GM12878 (cell line): ENCODE results near the gene UIMC1. TPM values are rescaled to one million over a fixed set of nuclear protein-coding genes. Genes with fewer than 3 reads are reported as not detected.

Experiments used
- ATAC-seq: fragments of 200-7000 bp; cut with Tn5 transposase; 3 replicates; pipeline ENCODE4 v1.9.1; 2020; ENCODE audit warnings: mild to moderate bottlenecking, moderate library complexity
- BruUV-seq: library from RNA; stranded (reverse); fragments of 400-500 nt; replicated peaks from 2 replicates; lab custom pipeline; 2021; lab: Mats Ljungman, UMichigan
- CTCF ChIA-PET: fragments of 300-600 bp; sonication (Branson Sonifier 250); formaldehyde crosslinking; extraction: SDS; loops from one replicate; lab custom pipeline; 2021; ENCODE audit warnings: inconsistent platforms; lab: Yijun Ruan, JAX
- POLR2A ChIA-PET: fragments of 350-600 bp; formaldehyde crosslinking; extraction: SDS; loops from one replicate; lab custom pipeline; 2021; ENCODE audit warnings: inconsistent platforms; lab: Charles Lee
- RAD21 ChIA-PET: fragments of 300-600 bp; sonication (Branson Sonifier 250); formaldehyde crosslinking; loops from one replicate; lab custom pipeline; 2023; ENCODE audit warnings: antibody characterized with exemption; ENCODE audit not compliant: unreplicated experiment; lab: Charles Lee
- SMC1A ChIA-PET: fragments of 300-600 bp; sonication (Branson Sonifier 250); formaldehyde crosslinking; loops from one replicate; lab custom pipeline; 2023; ENCODE audit not compliant: unreplicated experiment, uncharacterized antibody; lab: Charles Lee
- DNase-seq: peaks from one replicate; pipeline ENCODE4 v3.0.0-alpha.2; 2011; ENCODE audit warnings: low read depth, low spot score
- FAIRE-seq: peaks from 3 replicates; lab custom pipeline; 2011; peaks lifted over from hg19 to GRCh38; lab: Jason Lieb, UNC
- H2AFZ ChIP-seq: 2 replicates; pipeline ENCODE4 v1.6.0; 2011; ENCODE audit warnings: low read depth, low read length, control low read depth; ENCODE audit not compliant: control insufficient read depth
- H3K27ac ChIP-seq: 2 replicates; pipeline ENCODE4 v1.5.1; 2011; ENCODE audit warnings: control low read depth; ENCODE audit not compliant: control insufficient read depth, insufficient read depth
- H3K27me3 ChIP-seq, 2 experiments: replicated peaks in 1 of 2; 2 replicates each; pipeline versions ENCODE4 v1.6.0 to v1.6.1; 2011; ENCODE audit warnings: low read length in 1 of 2; ENCODE audit not compliant: control insufficient read depth in 2 of 2, insufficient read depth in 2 of 2
- H3K36me3 ChIP-seq, 2 experiments: 2 replicates each; pipeline ENCODE4 v1.5.1; 2011; ENCODE audit warnings: low read length in 1 of 2; ENCODE audit not compliant: control insufficient read depth in 2 of 2, insufficient read depth in 2 of 2
- H3K4me1 ChIP-seq: 2 replicates; pipeline ENCODE4 v1.6.1; 2011; ENCODE audit warnings: mild to moderate bottlenecking, low read length, moderate library complexity, mixed read lengths; ENCODE audit not compliant: control insufficient read depth, insufficient read depth
- H3K4me2 ChIP-seq: 2 replicates; pipeline ENCODE4 v1.6.0; 2011; ENCODE audit warnings: control low read depth; ENCODE audit not compliant: control insufficient read depth, insufficient read depth
- H3K4me3 ChIP-seq: fragments of 200-600 bp; sonication (generic); 2 replicates; pipeline ENCODE4 v1.5.1; 2016
- H3K79me2 ChIP-seq: 2 replicates; pipeline ENCODE4 v1.6.0; 2011; ENCODE audit warnings: low read length; ENCODE audit not compliant: control insufficient read depth, insufficient read depth
- H3K9ac ChIP-seq: 2 replicates; pipeline ENCODE4 v1.8.0; 2011; ENCODE audit warnings: low read length, control low read depth, mixed read lengths; ENCODE audit not compliant: control insufficient read depth, insufficient read depth
- H3K9me3 ChIP-seq: replicated peaks from 3 replicates; pipeline ENCODE4 v1.5.1; 2011; ENCODE audit warnings: mild to moderate bottlenecking, low read length; ENCODE audit not compliant: control insufficient read depth, insufficient read depth
- H4K20me1 ChIP-seq: 2 replicates; pipeline ENCODE4 v1.6.0; 2011; ENCODE audit not compliant: control insufficient read depth, insufficient read depth
- FOXK2 ChIP-seq: fragments of 450-650 bp; IDR thresholded peaks from 2 replicates; pipeline ENCODE4 v1.6.1; 2017; ENCODE audit warnings: mild to moderate bottlenecking, moderate library complexity
- HCFC1 ChIP-seq: fragments of 150-350 bp; IDR thresholded peaks from 2 replicates; pipeline ENCODE4 v1.6.1; 2014; ENCODE audit warnings: low read length
- HDAC2 ChIP-seq: fragments of 200-600 bp; sonication (generic); IDR thresholded peaks from 2 replicates; pipeline ENCODE4 v1.6.1; 2017
- MTA3 ChIP-seq: IDR thresholded peaks from 2 replicates; pipeline ENCODE4 v1.6.1; 2012; ENCODE audit warnings: low read length, inconsistent platforms, borderline replicate concordance
- MYC ChIP-seq: IDR thresholded peaks from 2 replicates; pipeline ENCODE4 v1.6.1; 2011; ENCODE audit warnings: mild to moderate bottlenecking, low read length, moderate library complexity, inconsistent platforms; ENCODE audit not compliant: insufficient read depth, insufficient replicate concordance, insufficient read length, severe bottlenecking
- NR2C1 ChIP-seq: fragments of 450-650 bp; IDR thresholded peaks from 2 replicates; pipeline ENCODE4 v1.6.1; 2017; ENCODE audit warnings: antibody characterized with exemption, mild to moderate bottlenecking, moderate library complexity
- PAX5 ChIP-seq: IDR thresholded peaks from 2 replicates; pipeline ENCODE4 v1.6.1; 2011; ENCODE audit warnings: low read depth, low read length, borderline replicate concordance
- POU2F2 ChIP-seq: IDR thresholded peaks from 3 replicates; pipeline ENCODE4 v1.6.1; 2011; ENCODE audit warnings: low read depth, mild to moderate bottlenecking, low read length, borderline replicate concordance
- ZNF207 ChIP-seq: fragments of 450-650 bp; IDR thresholded peaks from 2 replicates; pipeline ENCODE4 v1.6.1; 2014; ENCODE audit warnings: antibody characterized with exemption, mild to moderate bottlenecking, borderline replicate concordance
- WGBS: methylation state at CpG from one replicate; pipeline ENCODE4 v1.1.6; 2016; ENCODE audit warnings: low lambda C conversion rate; ENCODE audit not compliant: insufficient replicate concordance, insufficient coverage; ENCODE audit errors: missing lambda C conversion rate; 5-methylcytosine and 5-hydroxymethylcytosine counted together
- in situ Hi-C: fragments of 300-500 bp; cut with MboI; formaldehyde crosslinking; loops from 9 replicates; pipeline ENCODE4 v1.14.3; 2018; ENCODE audit warnings: mixed read lengths
- intact Hi-C: fragments of 100-400 bp; cut with micrococcal nuclease; formaldehyde crosslinking; loops from one replicate; pipeline ENCODE4 v1.14.2; 2022; ENCODE audit not compliant: unreplicated experiment
- polyA plus RNA-seq, 11 experiments: library from polyadenylated mRNA; depleted of rRNA in 4 of 11; unstranded in 6 of 11; stranded (reverse) in 5 of 11; fragments of >200 nt; fragmentation: Nextera tagmentation in 4 of 11; fragmentation: Illumina TruSeq in 1 of 11; extraction: Ambion mirVana in 4 of 11; extraction: Trizol in 1 of 11; gene quantifications; 1 replicate in 1 of 11; 2 replicates in 10 of 11; pipeline versions ENCODE4 v1.2.1 to v1.2.3, GENCODE V29; 2011 to 2016; ENCODE audit warnings: inconsistent platforms in 2 of 11, missing spikeins in 2 of 11, low read depth in 1 of 11
- total RNA-seq, 4 experiments: library from RNA; depleted of rRNA in 3 of 4; stranded (reverse); fragments of >200 nt in 3 of 4; fragmentation: Illumina TruSeq in 1 of 4; extraction: Trizol in 1 of 4; gene quantifications; 2 replicates each; pipeline versions ENCODE4 v1.2.1 to v1.2.3, GENCODE V29; 2013 to 2021
- TF ChIP-seq, protein P1 (sequence below): fragments of 450-650 bp; IDR thresholded peaks from 2 replicates; pipeline ENCODE4 v1.6.1; 2017; ENCODE audit warnings: mild to moderate bottlenecking, low read depth, inconsistent platforms; ENCODE audit not compliant: poor library complexity, severe bottlenecking
- TF ChIP-seq, protein P2 (sequence below): fragments of 450-650 bp; formaldehyde crosslinking; IDR thresholded peaks from 2 replicates; pipeline ENCODE4 v1.4.0; 2020; ENCODE audit warnings: mild to moderate bottlenecking, moderate library complexity
- TF ChIP-seq, protein P3 (sequence below): IDR thresholded peaks from 2 replicates; pipeline ENCODE4 v1.6.1; 2012; ENCODE audit warnings: improper control_type of control experiment, low read depth, low read length; ENCODE audit not compliant: insufficient replicate concordance

Gene UIMC1
- total and polyA plus RNA-seq, 10 of the 15 experiments (the other 5 are each of a cell fraction or from before 2014, with no cell fraction given) = 16.2 to 51.4 (median 32.7) TPM

DNA sequence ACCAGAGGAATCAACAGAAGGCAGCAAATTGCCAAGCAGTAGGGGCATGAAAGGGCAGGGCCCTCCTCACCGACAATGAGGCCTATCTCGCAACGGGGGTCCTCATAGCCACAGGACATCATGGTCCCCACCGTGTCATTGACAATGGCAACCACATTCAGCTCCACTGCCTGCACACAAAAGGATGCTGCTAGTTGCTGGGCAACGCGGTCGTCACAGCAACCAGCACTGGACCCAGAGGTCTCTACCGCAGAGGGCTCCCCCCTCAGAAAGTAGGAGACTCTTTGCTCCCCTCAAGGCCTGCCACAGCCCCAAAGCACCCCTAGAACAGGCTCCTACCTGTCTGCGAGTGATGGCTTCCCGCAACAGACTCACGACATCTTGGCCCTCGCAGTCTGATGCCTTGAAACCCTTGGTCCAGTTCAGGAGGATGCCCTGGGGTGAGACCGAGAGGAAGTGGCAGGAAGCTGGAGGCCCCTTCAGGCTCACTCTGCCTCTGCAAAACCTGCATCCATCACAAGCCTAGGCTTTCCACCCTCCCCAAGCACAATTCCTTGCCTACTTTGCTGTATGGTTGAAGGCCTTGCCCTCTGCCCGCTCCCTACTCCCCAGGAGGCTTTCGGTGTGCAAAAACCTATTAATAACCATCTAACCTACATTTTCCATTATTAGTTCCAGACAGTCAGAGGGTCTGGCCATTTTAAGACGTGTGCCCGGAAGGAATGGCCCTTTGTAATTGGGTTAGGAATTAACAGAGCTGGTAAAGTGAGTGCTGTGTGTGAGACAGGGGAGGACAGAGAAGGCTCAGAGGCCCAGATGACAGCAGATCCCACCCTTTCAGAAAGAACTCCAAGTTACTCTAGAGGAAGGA lies 122.6 kb downstream of the UIMC1 start:
- 35% methylated on average over 17 of the region's 17 CpGs for WGBS
- no peaks in the 10 kb centered on the region for H4K20me1 ChIP-seq
- RAD21 ChIA-PET = interaction anchor here (0.6 kb wide), 1 partner anchor 190 kb away, joined by 3 read pairs; no protein-coding TSS in a partner anchor
- H3K9ac ChIP-seq = no peak overlapping the region
- no peak for FAIRE-seq
- intact Hi-C loops = no loop called here
- BruUV-seq = no TSS peak
- no peak overlapping the region for H3K27ac ChIP-seq
- DNase-seq = no peak
- H3K36me3 ChIP-seq = no peaks in the 10 kb centered on the region
- H3K79me2 ChIP-seq = no peaks in the 10 kb centered on the region
- no peaks in the 10 kb centered on the region for H3K9me3 ChIP-seq
- H2AFZ ChIP-seq = no peak overlapping the region
- no peak overlapping the region for H3K4me2 ChIP-seq
- ATAC-seq = no peak
- CTCF ChIA-PET = interaction anchor here (1.2 kb wide), 1 partner anchor 223 kb away, joined by 3 read pairs; no protein-coding TSS in a partner anchor
- H3K4me3 ChIP-seq = no peak overlapping the region
- in situ Hi-C loops = no loop called here
- SMC1A ChIA-PET = no interaction called here
- TF ChIP-seq, protein P1, sequence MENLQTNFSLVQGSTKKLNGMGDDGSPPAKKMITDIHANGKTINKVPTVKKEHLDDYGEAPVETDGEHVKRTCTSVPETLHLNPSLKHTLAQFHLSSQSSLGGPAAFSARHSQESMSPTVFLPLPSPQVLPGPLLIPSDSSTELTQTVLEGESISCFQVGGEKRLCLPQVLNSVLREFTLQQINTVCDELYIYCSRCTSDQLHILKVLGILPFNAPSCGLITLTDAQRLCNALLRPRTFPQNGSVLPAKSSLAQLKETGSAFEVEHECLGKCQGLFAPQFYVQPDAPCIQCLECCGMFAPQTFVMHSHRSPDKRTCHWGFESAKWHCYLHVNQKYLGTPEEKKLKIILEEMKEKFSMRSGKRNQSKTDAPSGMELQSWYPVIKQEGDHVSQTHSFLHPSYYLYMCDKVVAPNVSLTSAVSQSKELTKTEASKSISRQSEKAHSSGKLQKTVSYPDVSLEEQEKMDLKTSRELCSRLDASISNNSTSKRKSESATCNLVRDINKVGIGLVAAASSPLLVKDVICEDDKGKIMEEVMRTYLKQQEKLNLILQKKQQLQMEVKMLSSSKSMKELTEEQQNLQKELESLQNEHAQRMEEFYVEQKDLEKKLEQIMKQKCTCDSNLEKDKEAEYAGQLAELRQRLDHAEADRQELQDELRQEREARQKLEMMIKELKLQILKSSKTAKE = no peak
- TF ChIP-seq, protein P2, sequence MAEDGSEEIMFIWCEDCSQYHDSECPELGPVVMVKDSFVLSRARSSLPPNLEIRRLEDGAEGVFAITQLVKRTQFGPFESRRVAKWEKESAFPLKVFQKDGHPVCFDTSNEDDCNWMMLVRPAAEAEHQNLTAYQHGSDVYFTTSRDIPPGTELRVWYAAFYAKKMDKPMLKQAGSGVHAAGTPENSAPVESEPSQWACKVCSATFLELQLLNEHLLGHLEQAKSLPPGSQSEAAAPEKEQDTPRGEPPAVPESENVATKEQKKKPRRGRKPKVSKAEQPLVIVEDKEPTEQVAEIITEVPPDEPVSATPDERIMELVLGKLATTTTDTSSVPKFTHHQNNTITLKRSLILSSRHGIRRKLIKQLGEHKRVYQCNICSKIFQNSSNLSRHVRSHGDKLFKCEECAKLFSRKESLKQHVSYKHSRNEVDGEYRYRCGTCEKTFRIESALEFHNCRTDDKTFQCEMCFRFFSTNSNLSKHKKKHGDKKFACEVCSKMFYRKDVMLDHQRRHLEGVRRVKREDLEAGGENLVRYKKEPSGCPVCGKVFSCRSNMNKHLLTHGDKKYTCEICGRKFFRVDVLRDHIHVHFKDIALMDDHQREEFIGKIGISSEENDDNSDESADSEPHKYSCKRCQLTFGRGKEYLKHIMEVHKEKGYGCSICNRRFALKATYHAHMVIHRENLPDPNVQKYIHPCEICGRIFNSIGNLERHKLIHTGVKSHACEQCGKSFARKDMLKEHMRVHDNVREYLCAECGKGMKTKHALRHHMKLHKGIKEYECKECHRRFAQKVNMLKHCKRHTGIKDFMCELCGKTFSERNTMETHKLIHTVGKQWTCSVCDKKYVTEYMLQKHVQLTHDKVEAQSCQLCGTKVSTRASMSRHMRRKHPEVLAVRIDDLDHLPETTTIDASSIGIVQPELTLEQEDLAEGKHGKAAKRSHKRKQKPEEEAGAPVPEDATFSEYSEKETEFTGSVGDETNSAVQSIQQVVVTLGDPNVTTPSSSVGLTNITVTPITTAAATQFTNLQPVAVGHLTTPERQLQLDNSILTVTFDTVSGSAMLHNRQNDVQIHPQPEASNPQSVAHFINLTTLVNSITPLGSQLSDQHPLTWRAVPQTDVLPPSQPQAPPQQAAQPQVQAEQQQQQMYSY (CRISPR knock-in tag) = no peak
- TF ChIP-seq, protein P3, sequence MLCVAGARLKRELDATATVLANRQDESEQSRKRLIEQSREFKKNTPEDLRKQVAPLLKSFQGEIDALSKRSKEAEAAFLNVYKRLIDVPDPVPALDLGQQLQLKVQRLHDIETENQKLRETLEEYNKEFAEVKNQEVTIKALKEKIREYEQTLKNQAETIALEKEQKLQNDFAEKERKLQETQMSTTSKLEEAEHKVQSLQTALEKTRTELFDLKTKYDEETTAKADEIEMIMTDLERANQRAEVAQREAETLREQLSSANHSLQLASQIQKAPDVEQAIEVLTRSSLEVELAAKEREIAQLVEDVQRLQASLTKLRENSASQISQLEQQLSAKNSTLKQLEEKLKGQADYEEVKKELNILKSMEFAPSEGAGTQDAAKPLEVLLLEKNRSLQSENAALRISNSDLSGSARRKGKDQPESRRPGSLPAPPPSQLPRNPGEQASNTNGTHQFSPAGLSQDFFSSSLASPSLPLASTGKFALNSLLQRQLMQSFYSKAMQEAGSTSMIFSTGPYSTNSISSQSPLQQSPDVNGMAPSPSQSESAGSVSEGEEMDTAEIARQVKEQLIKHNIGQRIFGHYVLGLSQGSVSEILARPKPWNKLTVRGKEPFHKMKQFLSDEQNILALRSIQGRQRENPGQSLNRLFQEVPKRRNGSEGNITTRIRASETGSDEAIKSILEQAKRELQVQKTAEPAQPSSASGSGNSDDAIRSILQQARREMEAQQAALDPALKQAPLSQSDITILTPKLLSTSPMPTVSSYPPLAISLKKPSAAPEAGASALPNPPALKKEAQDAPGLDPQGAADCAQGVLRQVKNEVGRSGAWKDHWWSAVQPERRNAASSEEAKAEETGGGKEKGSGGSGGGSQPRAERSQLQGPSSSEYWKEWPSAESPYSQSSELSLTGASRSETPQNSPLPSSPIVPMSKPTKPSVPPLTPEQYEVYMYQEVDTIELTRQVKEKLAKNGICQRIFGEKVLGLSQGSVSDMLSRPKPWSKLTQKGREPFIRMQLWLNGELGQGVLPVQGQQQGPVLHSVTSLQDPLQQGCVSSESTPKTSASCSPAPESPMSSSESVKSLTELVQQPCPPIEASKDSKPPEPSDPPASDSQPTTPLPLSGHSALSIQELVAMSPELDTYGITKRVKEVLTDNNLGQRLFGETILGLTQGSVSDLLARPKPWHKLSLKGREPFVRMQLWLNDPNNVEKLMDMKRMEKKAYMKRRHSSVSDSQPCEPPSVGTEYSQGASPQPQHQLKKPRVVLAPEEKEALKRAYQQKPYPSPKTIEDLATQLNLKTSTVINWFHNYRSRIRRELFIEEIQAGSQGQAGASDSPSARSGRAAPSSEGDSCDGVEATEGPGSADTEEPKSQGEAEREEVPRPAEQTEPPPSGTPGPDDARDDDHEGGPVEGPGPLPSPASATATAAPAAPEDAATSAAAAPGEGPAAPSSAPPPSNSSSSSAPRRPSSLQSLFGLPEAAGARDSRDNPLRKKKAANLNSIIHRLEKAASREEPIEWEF = no peak
- no peak for TF ChIP-seq HDAC2
- no peak for TF ChIP-seq POU2F2
- TF ChIP-seq PAX5 = no peak
- no peak for TF ChIP-seq ZNF207
- TF ChIP-seq HCFC1 = no peak
- no peak for TF ChIP-seq NR2C1
- no peak for TF ChIP-seq MYC
- no peak for TF ChIP-seq MTA3
- no peak for TF ChIP-seq FOXK2
- no peaks in the 10 kb centered on the region for H3K4me1 ChIP-seq
- H3K27me3 ChIP-seq = peaks cover 0 to 4% of the 10 kb centered on the region in 2 experiments; a peak in 3 of 4 replicates
- POLR2A ChIA-PET = no interaction called here
